ENCODE results near the gene CIBAR2. TPM values are rescaled to one million over a fixed set of nuclear protein-coding genes. Genes with fewer than 3 reads are reported as not detected.

Gene CIBAR2
- total RNA-seq, 1 donor from 2014 or later: not detected

DNA sequence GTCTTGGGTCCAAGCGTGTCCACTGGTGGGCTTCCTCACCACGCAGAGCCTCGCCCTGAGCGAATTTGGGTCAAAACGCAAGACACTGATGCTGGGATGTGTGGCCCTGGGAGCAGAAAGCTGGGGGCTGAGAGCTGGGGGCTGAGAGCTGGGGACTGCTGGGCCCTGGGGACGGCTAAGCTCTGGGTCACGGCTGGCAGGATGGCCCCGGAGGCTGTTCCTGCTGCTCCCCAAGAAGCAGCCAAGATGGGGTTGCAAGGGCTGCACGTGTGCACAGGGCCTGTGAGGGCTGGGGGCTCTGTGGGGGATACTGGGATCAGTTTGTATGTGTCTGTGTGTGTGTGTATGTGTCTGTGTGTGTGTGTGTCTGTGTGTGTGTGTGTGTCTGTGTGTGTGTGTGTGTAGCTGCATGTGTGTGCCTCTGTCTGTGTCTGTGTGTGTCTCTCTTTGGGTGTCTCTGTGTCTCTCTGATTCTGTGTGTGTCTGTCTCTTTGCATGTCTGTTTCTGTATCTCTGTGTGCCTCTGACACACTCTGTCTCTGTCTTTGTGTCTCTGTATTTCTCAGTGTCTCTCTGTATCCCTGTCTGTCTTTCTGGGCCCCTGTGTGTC is 38.2 kb upstream of the CIBAR2 start:
- Mint-ChIP-seq H3K4me3 (ENCODE audit: low read depth) (no peak overlapping the region), H3K27ac (no peak overlapping the region), H3K4me1 (ENCODE audit: low read depth) (no peaks in the 10 kb centered on the region), H3K9me3 (no peaks in the 10 kb centered on the region), H3K27me3 (ENCODE audit: low read depth) (peaks cover 1% of the 10 kb centered on the region), H3K36me3 (ENCODE audit: low read depth) (no peaks in the 10 kb centered on the region)
- intact Hi-C loops (cut with micrococcal nuclease): no loop called here
- DNase-seq (ENCODE audit: low spot score): no peak

DNA sequence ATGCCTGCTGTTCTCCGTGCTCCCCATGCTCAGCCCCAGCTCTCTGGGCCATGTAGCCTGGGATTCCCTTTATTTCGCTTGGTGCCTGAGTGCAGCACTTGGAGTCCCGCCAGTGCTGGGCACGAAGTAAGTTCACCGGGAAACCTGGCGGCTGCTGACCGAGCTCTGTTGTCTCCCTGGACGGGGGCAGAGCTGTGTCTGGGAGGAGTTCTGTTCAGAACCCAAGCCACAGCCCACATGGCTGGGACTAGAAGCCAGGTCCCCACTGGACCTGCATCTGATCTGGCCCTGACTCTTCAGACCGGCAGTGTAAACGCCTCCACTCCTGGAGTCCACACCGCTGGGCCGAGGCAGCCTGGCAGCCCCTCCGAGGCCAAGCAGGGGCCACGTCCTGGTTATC is 37.5 kb upstream of the CIBAR2 start:
- Mint-ChIP-seq H3K9me3 (no peaks in the 10 kb centered on the region), H3K36me3 (ENCODE audit: low read depth) (no peaks in the 10 kb centered on the region), H3K4me1 (ENCODE audit: low read depth) (no peaks in the 10 kb centered on the region), H3K27ac (no peak overlapping the region), H3K4me3 (ENCODE audit: low read depth) (no peak overlapping the region), H3K27me3 (ENCODE audit: low read depth) (no peaks in the 10 kb centered on the region)
- no peak for DNase-seq (ENCODE audit: low spot score)
- intact Hi-C loops (cut with micrococcal nuclease): no loop called here

DNA sequence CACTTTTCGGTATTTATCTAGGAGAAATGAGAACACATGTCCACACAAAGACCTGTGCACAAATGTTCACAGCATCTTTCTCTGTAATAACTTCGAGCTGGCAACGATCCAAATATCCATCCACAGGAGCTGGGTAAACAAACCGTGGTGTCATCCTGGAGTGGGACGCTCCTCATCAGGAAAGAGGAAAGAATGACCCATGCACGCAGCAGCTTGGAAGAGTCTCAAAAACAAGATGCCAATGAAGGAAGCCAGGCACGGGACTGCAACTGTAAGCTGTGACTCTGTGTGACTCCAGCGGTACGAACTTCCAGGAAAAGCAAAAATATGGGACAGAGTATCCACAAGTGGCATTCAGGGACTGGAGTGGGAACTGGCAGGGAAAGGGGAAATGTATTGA is 36.7 kb upstream of the CIBAR2 start:
- no peaks in the 10 kb centered on the region for H3K27me3 Mint-ChIP-seq (ENCODE audit: low read depth)
- no peak overlapping the region for H3K4me3 Mint-ChIP-seq (ENCODE audit: low read depth)
- no peak overlapping the region for H3K27ac Mint-ChIP-seq
- H3K4me1 Mint-ChIP-seq (ENCODE audit: low read depth): no peaks in the 10 kb centered on the region
- intact Hi-C loops (cut with micrococcal nuclease): no loop called here
- no peaks in the 10 kb centered on the region for H3K36me3 Mint-ChIP-seq (ENCODE audit: low read depth)
- DNase-seq (ENCODE audit: low spot score): no peak
- no peaks in the 10 kb centered on the region for H3K9me3 Mint-ChIP-seq

DNA sequence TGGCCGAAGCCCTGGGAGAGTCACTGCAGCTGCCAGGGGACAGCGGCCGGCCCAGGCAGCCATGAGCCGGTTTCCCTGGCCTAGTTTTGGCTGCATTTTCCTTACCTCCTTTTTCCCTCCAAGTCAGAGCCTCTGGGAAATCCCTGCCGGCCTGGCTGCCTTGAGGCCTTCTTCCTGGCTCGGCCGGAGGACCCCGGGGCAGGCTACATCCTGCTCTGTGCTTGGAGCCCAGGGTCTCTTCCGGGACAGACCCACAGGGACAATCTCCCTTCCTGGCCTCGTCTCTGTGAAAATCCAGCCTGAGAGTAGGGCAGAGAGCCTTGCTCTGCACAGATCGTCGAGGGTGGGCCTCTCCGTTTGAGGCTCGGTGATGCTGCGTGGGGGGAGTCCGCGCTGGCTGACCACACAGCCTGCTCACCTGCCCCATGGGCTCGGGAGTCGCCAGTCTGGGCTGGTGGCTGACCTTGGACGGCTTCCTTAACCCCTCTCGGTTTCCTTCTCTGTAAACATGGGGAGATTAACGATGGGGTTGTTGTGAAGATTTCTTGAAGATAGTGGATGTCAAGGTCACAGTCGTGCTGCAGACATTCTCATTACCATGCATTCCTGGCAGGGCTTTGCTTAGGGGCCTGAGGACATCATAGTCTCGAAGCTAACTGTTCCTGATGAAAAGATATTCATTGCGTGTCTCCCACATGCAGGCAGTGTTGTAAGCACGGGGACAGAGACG is 34.8 kb upstream of the CIBAR2 start:
- Mint-ChIP-seq H3K4me3 (ENCODE audit: low read depth) (no peak overlapping the region), H3K27ac (no peak overlapping the region), H3K4me1 (ENCODE audit: low read depth) (no peaks in the 10 kb centered on the region)

DNA sequence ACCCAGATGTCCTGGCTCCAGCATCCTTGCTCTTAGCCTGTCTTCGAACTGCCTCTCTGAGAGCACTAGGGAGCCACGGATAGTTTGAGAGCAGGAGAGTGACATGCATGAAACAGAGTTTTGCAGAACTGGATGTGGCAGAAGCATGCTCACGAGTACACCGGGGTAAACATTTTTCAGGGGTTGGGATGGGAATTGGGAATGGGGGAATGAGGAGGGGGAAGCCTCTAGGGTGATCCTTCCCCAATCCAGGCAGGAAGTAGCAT is 34.2 kb upstream of the CIBAR2 start:
- Mint-ChIP-seq H3K27ac (no peak overlapping the region), H3K4me1 (ENCODE audit: low read depth) (no peaks in the 10 kb centered on the region), H3K27me3 (ENCODE audit: low read depth) (no peaks in the 10 kb centered on the region), H3K4me3 (ENCODE audit: low read depth) (no peak overlapping the region), H3K36me3 (ENCODE audit: low read depth) (no peaks in the 10 kb centered on the region), H3K9me3 (no peaks in the 10 kb centered on the region)
- intact Hi-C loops (cut with micrococcal nuclease): no loop called here
- DNase-seq (ENCODE audit: low spot score): no peak

More for the DNA sequence above, 34.8 kb upstream of the CIBAR2 start:
- H3K27me3 Mint-ChIP-seq (ENCODE audit: low read depth): no peaks in the 10 kb centered on the region
- DNase-seq (ENCODE audit: low spot score): no peak
- no peaks in the 10 kb centered on the region for H3K36me3 Mint-ChIP-seq (ENCODE audit: low read depth)
- intact Hi-C loops (cut with micrococcal nuclease): no loop called here
- H3K9me3 Mint-ChIP-seq: no peaks in the 10 kb centered on the region

DNA sequence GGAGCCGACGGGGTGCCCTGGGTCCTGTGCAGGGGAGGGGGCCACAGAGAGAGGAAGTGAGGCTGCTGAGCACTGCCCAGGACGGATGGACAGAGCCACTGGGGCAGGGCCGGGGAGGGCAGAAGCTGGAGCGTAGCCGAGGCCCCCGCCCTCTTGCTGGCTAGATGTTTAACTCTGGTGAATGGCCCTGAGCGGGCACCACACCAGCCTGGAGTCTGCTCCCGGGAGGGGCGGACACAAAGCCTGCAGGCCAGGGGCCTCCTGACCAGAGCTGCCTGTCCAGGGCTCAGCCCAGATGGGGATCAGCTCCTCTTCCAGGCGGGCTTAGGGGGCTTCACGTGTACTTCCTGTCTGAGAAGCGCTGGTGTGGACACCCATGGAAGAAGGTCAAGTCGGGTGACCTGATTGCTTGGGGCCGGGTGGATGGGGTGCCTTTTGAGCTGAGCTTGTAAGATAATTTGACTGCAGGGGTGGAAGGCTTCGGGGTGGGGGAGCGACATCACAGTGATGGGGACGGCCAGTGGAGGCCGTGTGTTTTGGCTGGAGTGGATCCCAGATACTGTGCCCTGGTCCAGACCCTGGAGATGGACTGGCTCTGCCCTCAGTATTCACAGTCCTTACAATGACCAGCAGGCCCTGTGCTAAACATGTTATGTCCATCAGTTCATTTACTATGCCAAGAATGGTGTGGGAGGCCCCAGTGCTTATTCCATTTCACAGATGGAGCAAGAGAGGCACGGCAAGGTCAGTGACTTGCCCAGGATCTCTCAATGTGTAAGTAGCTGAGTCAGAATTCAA is 33.7 kb upstream of the CIBAR2 start:
- H3K9me3 Mint-ChIP-seq: no peaks in the 10 kb centered on the region
- no peaks in the 10 kb centered on the region for H3K36me3 Mint-ChIP-seq (ENCODE audit: low read depth)
- no peak for DNase-seq (ENCODE audit: low spot score)
- H3K4me3 Mint-ChIP-seq (ENCODE audit: low read depth): no peak overlapping the region
- intact Hi-C loops (cut with micrococcal nuclease): no loop called here
- H3K27me3 Mint-ChIP-seq (ENCODE audit: low read depth): no peaks in the 10 kb centered on the region
- no peak overlapping the region for H3K27ac Mint-ChIP-seq
- no peaks in the 10 kb centered on the region for H3K4me1 Mint-ChIP-seq (ENCODE audit: low read depth)

DNA sequence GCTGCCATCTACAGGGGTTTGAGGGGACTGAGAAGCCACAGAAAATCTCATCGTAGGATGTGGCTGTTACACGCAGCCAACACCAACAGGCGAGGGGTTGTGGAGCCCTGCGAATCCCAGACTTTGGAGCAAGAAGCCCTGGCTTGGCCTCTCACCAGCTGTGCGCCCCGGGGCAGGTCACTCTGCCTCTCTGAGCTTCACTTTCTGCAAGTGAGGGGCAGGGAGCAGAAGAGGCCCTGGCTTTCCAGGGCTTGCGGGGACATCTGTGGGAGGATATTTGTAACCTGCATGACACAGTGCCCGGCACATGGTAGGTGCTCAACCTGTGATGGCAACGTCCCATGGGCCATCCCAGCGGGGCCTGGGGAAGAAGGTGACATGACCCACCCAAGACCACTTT is 32.9 kb upstream of the CIBAR2 start:
- Mint-ChIP-seq H3K9me3 (no peaks in the 10 kb centered on the region), H3K36me3 (ENCODE audit: low read depth) (no peaks in the 10 kb centered on the region), H3K27me3 (ENCODE audit: low read depth) (no peaks in the 10 kb centered on the region), H3K27ac (no peak overlapping the region), H3K4me3 (ENCODE audit: low read depth) (no peak overlapping the region), H3K4me1 (ENCODE audit: low read depth) (no peaks in the 10 kb centered on the region)
- DNase-seq (ENCODE audit: low spot score): no peak
- intact Hi-C loops (cut with micrococcal nuclease): no loop called here

DNA sequence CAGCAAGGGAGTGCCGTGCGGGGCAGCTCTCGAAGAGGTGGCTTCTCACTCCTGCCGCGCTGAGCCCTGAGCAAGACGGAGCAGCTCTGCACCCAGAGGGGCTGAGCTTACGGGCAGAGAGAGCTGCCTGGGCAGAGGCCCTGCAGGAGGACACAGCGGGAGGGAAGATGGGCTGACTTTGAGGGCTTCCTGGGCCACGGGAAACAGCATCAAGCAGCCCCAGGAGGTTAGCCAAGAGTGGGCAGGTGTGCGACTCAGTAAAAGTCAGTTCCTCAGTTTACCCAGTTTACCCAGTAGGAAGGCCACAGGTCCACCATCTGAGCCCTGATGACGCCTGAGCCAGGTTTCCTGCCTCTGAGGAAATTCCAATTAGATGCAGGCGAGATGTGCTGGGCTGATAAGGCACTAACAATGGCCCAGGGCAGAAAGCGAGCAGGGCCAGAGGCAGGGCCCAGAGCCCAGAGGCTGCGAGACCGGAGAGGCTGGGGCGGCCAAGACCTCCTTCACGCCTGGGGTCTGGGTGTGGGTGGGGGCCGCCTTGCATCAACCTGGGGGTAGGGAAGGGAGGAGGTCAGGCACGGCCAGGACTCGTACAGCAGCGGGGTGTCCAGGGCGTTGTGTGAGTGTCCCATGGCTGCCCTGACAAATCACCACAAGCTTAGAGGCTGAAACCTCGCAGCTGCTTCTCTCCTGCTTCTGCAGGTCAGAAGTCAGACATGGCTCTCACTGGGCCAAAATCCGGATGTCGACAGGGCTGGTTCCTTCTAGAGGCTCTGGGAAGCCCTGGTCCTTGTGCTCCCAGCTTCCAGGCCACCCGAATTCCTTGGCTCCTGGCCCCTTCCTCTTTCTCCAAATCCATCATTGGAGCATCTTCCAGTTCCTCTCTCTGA is 32.0 kb upstream of the CIBAR2 start:
- H3K9me3 Mint-ChIP-seq: no peaks in the 10 kb centered on the region
- H3K4me1 Mint-ChIP-seq (ENCODE audit: low read depth): no peaks in the 10 kb centered on the region
- H3K36me3 Mint-ChIP-seq (ENCODE audit: low read depth): no peaks in the 10 kb centered on the region
- no peak overlapping the region for H3K4me3 Mint-ChIP-seq (ENCODE audit: low read depth)
- intact Hi-C loops (cut with micrococcal nuclease): no loop called here
- no peak for DNase-seq (ENCODE audit: low spot score)
- H3K27me3 Mint-ChIP-seq (ENCODE audit: low read depth): peaks cover 2% of the 10 kb centered on the region
- no peak overlapping the region for H3K27ac Mint-ChIP-seq

DNA sequence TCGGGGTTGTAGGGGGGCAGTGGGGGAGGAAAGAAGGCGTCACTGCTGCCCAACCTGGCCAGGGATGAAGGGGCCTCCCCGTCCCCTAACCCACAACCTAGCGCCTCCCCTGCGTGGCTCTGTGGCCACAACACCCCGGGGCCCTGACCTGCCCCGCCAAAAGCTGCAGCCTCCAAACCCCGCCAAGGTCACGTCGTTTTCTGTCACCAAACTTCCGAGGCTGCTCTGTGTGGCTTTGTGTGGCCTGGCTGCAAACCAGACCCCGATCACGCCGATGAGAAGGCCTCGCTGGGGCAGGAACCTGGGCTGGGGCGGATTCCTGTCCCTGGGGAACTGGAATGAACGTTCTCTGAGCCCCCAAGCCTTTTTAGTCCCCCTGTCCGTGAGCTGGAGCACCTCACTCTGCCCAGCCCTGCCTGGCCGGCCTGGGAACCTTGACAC is 30.5 kb upstream of the CIBAR2 start:
- Mint-ChIP-seq H3K4me1 (ENCODE audit: low read depth) (no peaks in the 10 kb centered on the region), H3K4me3 (ENCODE audit: low read depth) (no peak overlapping the region), H3K36me3 (ENCODE audit: low read depth) (no peaks in the 10 kb centered on the region), H3K9me3 (no peaks in the 10 kb centered on the region), H3K27me3 (ENCODE audit: low read depth) (peaks cover 15% of the 10 kb centered on the region), H3K27ac (no peak overlapping the region)
- DNase-seq (ENCODE audit: low spot score): no peak
- intact Hi-C loops (cut with micrococcal nuclease): no loop called here

DNA sequence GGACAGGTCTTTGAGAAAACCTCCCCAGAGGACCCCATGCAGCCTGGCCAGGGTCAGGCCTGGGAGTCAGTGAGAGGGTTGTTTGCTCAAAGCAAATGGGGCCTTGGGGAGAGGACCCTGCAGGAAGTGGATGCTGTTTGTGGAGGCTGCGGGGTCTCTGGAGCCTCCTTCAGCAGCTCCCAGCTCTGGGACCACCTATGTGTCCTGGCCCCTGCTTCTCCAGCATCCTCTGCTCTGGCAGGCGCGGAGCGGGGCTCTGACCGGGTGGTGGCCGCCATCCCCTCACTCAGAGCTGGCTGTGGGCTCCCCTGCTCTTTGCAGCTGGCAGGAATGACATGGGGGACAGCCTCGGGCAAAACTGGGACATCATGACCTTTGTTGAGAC is 29.8 kb upstream of the CIBAR2 start:
- Mint-ChIP-seq H3K4me3 (ENCODE audit: low read depth) (no peak overlapping the region), H3K27ac (no peak overlapping the region), H3K4me1 (ENCODE audit: low read depth) (no peaks in the 10 kb centered on the region), H3K36me3 (ENCODE audit: low read depth) (no peaks in the 10 kb centered on the region), H3K9me3 (no peaks in the 10 kb centered on the region), H3K27me3 (ENCODE audit: low read depth) (peaks cover 17% of the 10 kb centered on the region)
- DNase-seq (ENCODE audit: low spot score): no peak
- intact Hi-C loops (cut with micrococcal nuclease): no loop called here

DNA sequence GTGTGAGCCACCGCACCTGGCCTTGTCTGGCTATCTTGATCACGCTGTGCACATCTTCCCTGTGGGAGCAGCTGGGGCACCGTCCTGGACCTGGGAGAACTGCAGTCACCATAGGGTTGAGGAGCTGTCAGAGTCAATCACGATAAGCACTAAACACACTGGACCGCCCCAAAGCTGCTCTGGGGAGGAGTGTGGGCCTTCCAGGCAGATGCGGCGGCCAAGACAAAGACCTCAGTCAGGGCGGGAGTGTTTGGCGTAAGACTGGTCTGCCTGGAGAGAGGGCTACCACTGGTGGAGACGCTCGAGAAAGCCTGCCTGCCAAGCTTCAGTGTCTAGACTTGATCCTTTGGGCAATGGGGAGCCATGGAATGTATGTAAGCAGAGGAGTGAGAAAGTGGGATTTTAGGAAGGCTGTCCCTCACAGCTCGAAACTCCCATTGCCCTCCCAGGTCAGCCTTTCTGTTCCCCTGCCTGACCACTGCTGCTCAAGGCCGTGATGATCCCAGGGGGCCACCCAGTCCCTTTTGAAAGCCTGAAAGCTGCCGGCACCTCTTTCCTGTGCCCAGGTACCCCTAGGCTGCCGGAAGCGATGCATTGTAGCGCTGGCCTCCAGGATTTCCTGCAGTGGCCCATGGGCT is 29.3 kb upstream of the CIBAR2 start:
- Mint-ChIP-seq H3K27me3 (ENCODE audit: low read depth) (peaks cover 20% of the 10 kb centered on the region), H3K4me1 (ENCODE audit: low read depth) (no peaks in the 10 kb centered on the region), H3K4me3 (ENCODE audit: low read depth) (no peak overlapping the region), H3K36me3 (ENCODE audit: low read depth) (no peaks in the 10 kb centered on the region), H3K9me3 (no peaks in the 10 kb centered on the region), H3K27ac (no peak overlapping the region)
- DNase-seq (ENCODE audit: low spot score): no peak
- intact Hi-C loops (cut with micrococcal nuclease): no loop called here

DNA sequence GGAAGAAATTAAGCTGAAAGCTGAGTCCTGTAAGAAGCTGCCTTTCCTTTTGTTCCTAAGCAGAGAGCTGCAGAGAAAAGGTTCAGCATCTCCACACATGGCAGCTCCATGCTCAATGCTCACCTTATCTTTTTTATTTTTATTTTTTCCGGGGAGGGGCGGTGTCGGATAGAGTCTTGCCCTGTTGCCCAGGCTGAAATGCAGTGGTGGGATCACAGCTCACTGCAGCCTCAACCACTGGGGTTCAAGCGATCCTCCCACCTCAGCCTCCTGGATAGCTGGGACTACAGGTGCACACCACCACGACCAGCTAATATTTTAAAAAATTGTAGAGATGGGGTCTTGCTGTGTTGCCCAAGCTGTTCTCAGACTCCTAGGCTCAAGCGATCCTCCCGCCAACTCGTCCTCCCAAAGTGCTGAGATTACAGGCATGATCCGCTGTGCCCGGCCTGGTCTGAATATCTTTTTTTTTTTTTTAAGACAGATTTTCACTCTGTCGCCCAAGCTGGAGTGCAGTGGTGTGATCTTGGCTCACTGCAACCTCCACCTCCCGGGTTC is 28.3 kb upstream of the CIBAR2 start:
- Mint-ChIP-seq H3K27ac (no peak overlapping the region), H3K27me3 (ENCODE audit: low read depth) (peaks cover 29% of the 10 kb centered on the region), H3K9me3 (no peaks in the 10 kb centered on the region), H3K36me3 (ENCODE audit: low read depth) (no peaks in the 10 kb centered on the region), H3K4me3 (ENCODE audit: low read depth) (no peak overlapping the region), H3K4me1 (ENCODE audit: low read depth) (no peaks in the 10 kb centered on the region)
- no peak for DNase-seq (ENCODE audit: low spot score)
- intact Hi-C loops (cut with micrococcal nuclease): no loop called here

Data from activated T-helper 2 cell treated with anti-CD3 and anti-CD28 coated beads, Interferon-gamma antibody, Interleukin-2, Interleukin-4, amounts not matched to agents 10 μg/mL and 5 μg/mL and 100 μg/mL, durations not matched to agents 14 hours and 24 hours and 36 hours (primary cell).